ENCODE results near the gene ZBTB18.

DNA sequence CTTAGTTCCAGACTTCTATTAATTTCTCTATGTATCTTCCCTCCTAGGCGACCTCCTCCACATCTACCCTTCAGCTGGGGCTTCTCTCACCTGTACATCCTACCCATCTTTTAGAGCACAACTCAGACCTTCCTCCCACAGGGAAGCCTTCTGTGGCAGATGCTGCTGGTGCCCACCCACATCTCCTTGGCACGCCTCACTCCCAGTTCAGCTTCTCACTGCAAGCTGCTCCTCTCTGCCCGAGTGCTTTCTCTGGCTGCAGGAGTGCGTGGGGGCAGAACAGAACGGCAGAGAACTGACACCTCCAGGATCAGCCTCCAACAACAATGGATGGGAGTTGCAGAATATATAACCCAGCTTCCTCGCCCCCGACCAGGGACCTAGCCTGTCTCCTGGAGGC, 36.5 kb downstream of the ZBTB18 start:
- TF ChIP-seq CTCF (conservative IDR thresholded peaks at IDR 0.05; ENCODE audit: low read depth, low read length) (no peak), ELK1 (IDR thresholded peaks at IDR 0.05; ENCODE audit: borderline replicate concordance, low read depth, low read length) (no peak), POLR2A (IDR thresholded peaks at IDR 0.05; ENCODE audit: low read depth, low read length) (no peak)

All from IMR-90 (cell line).